NCI-H2081 (cell line): ENCODE results near the gene TK2.
"Not testable (repeated sequence)": the region's sequence is repeated elsewhere in the genome, so short reads cannot be mapped to it uniquely, and the experiment has no call there.

Source experiments
- DNase-seq, 2 experiments: peaks; one replicate each; lab custom pipeline; 2025; lab: John Stamatoyannopoulos, UW

TK2 gene

DNA sequence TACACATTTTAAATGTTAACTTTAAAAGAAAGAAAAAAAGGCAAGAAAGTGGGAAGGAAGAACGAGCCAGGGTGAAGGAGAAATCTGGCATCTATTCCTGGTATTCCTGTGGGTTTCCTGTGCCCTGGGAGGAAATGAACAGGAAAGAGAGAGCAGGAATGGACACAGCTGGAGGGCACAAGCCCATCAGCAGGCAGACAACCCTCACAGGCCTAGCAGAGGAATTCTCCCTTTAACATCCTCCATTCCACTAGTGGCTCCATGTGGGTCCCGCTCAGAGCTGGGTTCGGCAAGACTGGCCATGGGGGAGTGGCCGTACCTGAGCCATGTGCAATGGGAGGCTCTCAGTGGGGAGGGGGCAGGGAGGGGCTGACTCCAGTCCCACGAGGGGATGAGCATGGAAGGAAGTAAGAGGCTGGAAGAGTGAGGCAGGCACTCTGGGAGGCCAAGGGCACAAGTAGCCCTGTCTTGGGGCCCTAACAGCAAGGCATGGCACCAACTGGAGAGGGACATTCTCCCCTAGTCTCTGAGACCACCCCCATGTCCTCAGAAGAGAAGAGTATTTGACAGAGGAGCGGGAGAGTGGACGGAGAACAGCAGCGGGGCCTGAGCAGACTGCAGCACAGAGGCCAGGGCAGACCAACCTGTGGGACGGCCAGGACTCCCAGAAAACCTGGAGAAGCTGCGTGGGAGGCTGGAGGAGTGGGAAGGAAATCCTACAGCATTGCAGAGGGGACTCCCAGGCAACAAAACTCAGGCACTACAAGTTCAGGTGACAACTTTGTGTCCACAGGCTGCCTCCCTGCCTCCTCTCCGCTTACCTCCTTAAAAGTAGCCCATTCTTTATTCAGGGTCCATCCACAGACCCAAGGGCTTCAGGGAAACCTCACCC is 30.2 kb downstream of the TK2 start:
- DNase-seq = no peak

DNA sequence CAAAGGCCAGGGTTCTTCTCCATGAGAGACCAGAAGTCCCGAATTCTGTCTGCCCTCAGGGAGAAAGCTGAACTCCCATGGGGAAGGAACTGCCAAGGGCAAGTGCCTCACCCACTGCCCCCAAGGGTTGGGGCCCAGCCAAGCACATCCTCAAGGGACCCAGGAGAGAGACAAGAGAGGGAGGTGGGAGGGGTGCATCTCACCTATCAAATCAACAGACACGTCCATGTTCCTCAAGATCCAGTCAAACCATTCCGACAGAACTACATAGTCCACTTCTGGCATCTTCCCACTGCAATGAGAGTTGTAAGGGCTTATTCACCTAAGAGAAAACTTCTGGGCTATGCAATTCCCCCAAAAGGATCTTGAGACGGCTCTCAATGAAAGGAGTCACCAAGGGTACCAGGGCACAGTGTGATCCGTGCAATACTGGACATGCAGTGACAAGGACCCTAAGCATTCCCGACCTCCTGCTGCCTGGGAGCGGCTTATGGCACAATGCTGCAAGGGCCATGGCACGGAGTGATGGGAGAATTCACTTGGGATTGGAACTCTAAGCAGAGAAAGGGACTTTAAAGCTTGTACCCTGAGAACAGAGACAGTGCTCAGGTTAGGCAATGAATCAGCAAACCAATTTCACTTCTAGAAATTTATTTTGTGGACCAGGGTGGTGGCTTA is 32.2 kb downstream of the TK2 start:
- no peak for DNase-seq

GRCh38 chr16:66516808-66517585 is 32.9 kb downstream of the TK2 start:
- DNase-seq = peak; percentile 41 to 61

DNA sequence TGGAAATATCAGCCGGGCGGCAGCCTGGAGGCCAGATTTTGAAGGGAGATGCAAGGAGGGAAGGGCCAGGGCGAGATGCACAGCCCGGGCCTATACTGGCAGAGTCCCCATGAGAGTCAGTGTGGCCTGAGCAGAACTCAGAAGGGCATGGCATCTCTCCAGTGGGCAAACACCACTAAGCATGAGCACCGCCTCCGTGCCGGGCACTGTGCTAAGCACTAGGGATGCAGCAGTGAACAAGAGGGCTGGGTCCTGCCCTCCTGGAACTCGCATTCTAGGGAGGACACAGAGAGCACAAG is 33.5 kb downstream of the TK2 start:
- no peak for DNase-seq

GRCh38 chr16:66515596-66516508 is 34.1 kb downstream of the TK2 start:
- no peak for DNase-seq

- not testable (repeated sequence) for DNase-seq
Measured at GRCh38 chr16:66514980-66515595, 34.8 kb downstream of the TK2 start.

DNA sequence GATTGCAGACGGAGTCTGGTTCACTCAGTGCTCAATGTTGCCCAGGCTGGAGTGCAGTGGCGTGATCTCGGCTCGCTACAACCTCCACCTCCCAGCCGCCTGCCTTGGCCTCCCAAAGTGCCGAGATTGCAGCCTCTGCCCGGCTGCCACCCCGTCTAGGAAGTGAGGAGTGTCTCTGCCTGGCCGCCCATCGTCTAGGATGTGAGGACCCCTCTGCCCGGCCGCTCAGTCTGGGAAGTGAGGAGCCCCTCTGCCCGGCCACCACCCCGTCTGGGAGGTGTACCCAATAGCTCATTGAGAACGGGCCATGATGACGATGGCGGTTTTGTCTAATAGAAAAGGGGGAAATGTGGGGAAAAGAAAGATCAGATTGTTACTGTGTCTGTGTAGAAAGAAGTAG is 35.5 kb downstream of the TK2 start:
- DNase-seq = not testable (repeated sequence)

DNA sequence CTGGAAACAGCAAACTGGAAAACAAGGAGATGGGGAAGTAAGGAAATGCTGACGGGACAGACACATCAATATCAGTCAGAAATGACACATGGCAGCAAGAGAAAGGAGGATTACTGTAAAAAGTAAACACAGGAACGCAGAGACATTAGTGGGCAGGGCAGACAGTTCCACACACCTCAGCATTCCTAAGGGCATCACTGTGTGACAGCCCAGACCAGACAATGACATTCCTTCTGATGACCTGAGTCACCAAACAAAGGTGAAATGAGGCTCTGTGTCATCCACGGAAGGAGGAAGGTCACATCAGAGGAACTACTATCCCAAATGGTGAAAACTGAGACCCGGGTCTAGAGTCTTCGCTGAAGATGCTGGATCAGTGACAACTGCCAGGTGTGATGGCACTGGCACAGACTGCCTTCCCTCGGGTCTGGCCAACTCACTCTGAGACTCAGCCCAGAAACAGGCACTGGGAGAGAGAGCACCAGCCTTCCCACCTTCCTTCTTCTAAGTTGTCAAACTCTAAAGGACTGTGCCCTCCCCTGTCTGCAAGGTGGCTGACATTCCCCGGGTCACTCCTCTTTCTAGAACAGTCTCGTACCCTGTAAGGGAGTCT is 36.7 kb downstream of the TK2 start:
- DNase-seq = no peak

- no peak for DNase-seq
Measured at GRCh38 chr16:66512272-66513110, 37.4 kb downstream of the TK2 start.

DNA sequence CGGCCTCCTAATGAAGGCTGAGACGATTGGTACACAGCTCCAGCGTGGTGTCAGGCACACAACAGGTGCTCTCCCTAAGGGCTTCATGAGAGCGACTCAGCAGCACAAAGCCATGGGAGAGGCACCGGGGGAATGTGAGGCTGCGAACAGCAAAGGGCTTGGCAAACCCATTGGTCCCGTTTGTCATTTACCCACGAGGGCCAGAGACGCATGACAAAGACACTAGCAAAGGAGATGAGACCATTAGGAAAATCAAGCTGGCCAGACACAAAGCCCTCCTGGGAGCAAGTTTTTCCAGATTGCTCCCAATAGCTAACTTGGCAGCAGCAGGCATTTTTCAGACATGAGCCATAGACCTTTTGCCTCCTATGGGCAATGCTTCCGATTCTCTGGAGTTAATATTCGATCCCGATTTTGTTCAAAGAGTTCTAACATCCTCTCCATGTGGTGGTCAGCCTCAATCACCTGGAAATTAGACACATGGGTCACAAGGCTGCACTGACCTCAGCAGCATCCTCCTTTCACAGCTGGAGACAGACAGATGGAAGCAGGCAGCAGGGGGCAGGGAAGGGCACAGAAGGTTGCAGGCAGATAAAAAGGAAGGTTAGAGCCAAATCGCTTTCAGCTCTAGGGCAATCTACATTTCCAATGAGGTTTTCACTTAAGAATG is 38.2 kb downstream of the TK2 start:
- DNase-seq = no peak

DNA sequence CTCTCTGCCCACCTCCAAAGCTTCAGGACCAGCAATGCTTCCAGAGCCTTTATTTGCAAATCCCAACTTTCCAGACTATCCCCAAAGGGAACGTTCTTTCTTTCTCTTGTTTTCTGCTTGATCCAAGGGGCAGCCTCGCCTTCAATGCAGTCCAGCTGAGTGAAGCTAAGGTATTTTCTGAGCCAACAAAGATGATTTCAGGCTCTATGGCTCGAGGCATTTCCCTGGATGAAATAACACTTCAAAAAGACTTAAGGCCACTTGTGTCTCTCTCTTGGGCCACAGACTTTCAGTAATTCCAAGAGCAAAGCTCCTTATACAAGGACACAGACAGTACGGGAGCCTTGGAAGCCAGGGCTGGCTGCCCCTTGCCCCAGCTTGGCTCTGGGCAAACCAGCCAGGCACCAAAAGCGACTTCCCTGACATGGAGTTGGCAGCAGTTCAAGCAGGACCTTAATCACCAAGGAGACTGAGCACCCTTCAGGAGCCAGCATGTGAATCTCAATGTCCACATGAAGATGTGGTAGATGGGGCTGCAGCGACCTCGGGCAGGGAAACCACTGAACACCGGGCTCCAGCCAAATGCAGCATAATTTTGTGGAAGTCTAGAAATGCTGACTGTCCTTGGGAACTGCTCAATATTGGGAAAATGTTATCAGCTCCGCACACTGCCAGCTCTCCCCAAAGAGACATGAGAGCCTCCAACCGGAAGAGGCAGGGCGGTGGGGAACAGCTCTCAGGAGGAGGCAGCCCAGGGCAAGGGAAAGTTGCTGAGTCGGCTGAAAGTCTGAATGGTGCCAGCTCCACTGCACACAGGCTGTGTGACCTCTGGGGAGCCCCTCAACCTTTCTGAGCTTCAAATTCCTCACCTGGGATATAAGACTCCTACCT is 39.0 kb downstream of the TK2 start:
- DNase-seq = no peak

DNA sequence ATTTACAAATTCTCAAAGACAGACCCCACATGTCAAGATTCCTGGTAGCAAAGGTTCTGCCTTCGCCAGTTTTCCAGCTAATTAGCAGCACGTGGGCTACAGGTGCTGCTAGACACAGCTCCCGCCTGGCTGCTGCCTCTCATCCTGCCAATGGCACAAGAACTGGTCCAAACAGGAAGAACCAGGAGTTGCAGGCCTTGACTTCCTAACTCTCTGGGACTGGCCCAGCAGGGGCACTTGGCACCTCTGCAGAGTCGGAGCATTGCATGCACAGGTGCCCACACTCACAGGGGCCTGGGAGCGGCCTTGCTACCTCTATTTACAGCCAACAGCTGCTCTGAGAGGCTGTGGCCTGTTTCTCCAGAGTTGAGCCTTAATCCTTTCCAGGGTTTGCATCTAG is 39.6 kb downstream of the TK2 start:
- no peak for DNase-seq

DNA sequence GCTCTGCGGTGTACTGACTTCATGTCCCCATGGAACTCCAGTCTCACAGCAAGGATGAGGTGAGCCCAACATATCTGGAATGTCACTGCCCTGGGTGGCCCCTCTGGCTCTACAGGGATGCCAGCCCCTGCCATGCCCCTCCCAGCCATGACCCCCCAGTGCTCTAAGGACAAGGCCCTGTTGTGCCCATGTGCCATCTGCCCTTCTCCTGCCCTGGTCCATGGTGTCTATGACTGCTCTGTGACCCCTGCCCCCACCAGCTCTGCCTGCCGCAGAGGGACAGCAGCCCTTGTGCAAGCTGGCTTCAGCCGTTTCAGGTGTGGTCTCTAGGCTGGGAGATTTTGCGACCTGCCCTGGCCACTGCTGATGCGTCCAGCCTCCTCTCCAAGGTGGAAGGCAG is 40.3 kb downstream of the TK2 start:
- DNase-seq = no peak

DNA sequence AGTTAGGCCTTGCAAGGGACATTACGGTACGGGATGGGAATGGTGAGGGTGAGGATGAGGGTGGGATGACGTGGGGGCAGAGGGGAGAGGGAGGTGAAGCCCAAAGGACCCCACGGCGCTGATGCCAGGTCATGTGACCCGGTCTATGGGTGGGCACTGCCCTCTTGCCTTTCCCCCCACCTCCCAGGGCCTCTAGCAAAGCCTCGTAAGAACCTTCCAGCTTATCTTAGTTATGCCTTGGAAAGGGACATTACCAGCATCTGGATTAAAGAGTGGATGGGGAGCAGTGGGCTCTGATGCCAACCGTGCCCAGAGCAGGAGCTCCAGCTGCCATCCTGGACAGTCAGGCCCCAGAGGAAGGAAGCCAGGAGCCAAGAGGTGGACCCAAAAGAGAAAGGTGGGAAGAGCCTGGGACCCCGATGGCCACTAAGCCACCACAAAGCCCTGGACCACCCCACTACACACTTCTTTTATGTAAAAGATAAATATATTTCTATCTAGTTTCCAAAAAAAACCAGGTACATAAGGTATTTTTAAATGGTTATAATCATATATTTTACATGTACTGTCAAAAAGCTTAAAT is 40.9 kb downstream of the TK2 start:
- no peak for DNase-seq

DNA sequence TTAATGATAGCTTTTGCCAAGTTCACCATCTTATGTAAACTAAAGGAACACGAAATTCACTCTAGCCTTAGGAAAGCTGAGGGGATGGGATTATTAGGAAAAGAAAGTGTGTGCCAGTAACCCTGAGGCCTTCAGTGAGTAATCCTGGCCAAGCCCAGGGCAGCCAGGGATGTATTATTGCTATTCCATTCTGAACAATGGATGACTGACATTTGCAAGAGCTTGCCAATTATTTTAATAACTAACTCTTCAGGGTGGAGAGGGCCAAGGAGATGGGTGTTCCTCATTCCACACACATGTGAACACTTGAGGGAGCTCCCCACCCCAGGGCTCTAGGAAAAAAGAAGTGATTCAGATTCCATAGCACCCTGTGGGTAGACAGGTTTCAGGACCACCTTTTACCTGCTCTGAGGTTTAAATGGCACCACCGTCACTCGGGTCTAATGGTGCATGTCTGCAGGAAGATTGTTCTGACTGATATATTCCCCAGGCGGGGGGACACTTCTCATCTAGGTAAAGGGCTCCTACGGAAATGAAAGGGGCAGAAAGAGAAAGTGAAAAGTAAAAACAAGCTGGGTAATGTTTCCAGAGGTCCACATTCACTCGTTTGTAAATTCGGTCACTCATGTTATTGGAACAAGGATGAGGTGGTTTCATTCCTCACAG is 41.5 kb downstream of the TK2 start:
- DNase-seq = no peak

DNA sequence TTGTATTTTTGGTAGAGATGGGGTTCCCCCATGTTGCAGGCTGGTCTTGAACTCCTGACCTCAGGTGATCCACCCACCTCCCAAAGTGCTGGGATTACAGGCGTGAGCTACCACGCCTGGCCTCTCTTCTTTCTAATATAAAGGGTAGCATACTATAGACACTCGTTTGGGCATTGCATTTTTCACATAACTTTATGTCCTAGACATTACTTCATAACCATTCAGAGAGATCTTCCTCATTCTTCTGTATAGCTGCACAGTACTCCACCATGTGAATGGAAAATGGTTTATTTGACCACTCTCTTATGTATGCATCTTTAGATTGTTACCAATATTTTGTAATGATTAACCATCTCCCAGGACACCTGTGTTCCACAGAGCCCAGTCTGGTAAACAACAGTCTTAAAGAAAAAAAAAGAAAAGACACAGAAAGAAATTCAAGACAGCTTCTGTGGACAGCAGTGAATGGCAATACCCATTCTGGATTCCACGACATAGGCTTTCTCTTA is 42.1 kb downstream of the TK2 start:
- DNase-seq = no peak

DNA sequence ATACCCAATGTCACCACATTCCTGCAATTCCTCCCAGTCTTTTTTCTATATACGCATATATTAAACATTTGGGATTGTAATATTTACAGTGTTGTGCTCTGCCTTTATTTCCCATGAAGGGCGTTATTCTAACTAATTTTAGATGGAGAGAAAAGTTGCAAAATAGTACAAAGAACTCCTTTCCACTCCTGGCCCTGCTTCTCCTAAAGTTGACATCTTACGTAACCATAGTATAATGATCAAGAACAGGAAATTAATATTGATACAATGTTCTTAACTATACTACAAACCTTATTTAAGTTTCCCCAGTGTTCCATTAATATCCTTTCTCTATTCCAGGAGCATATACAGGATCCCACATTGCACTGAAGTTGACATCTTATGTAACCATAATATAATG is 46.3 kb downstream of the TK2 start:
- DNase-seq = no peak
